HG03108 (cell line): Measurements from ENCODE around the gene DLG1.
A peak's percentile ranks its signal among the peaks of the same experiment; 100 is the strongest.
"Not testable (repeated sequence)": the region's sequence is repeated elsewhere in the genome, so short reads cannot be mapped to it uniquely, and the experiment has no call there.

ENCODE experiments used
- ATAC-seq: cut with Tn5 transposase; IDR thresholded peaks from one replicate; pipeline ENCODE4 v1.9.1; 2021; ENCODE audit warnings: moderate library complexity; ENCODE audit not compliant: unreplicated experiment

Gene DLG1

DNA sequence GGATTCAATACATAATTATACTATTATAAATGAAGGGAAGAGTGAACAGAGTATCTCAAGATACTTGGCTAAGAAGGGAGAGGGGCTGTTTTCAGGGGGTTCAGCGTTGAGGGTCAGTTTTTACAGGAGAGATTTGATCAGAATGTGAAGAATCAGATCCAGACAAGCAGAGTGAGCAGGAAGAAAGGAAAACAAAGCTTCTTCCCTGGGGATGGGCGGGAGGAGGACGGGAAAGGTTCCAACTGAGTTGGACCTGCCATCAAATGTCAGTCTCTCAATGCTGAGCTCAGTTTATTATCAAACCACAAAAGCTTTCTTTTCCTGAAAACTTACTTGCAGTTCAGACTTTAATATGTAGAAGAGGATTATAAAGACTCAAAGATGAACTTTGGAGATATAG, 262.8 kb downstream of the DLG1 start:
- no peak for ATAC-seq

GRCh38 chr3:197034778-197035177, 263.6 kb downstream of the DLG1 start:
- ATAC-seq, result not testable (repeated sequence)

DNA sequence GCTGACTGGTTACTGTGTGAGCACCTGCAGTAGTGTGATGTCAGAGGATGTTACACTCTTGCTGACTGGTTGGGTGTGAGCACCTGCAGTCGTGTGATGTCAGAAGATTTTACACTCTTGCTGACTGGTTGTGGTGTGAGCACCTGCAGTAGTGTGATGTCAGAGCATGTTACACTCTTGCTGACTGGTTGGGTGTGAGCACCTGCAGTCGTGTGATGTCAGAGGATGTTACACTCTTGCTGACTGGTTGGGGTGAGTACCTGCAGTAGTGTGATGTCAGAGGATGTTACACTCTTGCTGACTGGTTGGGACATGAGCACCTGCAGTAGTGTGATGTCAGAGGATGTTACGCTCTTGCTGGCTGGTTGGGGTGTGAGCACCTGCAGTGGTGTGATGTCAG, 264.6 kb downstream of the DLG1 start:
- ATAC-seq, result not testable (repeated sequence)

DNA sequence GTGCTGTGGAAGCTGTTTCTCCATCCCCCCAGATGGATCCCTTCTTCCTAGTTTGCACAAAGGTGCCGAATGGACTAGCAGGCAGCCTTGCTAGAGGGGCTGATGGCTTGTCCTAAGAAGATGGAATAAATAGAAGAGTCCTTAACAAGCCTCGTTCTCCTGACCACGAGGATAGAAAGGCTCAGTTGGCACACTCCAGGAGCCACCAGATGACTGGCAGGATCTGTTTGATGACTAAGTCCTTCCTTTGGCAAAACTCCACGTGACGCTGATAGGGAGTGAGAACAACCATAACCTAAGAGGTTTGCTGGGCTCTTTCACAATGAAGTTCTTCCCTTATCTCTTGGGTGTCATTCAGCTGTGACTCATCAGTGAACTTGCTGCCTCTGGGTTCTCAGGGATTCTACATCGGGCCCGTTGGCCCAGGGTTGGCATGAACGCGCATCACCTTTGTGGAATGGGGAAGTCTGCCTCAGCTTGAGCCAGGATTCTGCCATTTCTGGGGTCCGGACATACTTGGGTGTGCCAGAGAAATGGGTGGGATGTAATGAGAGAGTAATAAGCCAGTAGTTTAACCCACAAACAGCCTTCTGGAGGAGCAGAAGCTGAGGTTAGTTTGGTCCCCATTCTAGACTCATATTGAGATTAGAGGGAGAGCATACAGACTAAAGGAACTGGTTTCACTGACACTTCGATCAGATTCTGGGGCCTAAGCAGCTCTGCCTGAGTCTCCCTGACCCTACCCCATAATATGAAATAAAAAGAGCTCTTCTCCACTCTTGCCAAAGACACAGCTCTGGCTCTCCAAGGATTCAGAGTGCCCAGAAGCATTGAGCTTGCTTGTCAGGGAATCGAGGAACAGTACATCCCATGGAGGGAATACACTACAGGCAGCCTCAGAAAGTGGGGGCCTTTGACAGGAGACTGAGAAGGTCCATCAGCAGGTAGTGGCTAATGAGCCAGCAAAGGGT, 266.8 kb downstream of the DLG1 start:
- no peak for ATAC-seq

DNA sequence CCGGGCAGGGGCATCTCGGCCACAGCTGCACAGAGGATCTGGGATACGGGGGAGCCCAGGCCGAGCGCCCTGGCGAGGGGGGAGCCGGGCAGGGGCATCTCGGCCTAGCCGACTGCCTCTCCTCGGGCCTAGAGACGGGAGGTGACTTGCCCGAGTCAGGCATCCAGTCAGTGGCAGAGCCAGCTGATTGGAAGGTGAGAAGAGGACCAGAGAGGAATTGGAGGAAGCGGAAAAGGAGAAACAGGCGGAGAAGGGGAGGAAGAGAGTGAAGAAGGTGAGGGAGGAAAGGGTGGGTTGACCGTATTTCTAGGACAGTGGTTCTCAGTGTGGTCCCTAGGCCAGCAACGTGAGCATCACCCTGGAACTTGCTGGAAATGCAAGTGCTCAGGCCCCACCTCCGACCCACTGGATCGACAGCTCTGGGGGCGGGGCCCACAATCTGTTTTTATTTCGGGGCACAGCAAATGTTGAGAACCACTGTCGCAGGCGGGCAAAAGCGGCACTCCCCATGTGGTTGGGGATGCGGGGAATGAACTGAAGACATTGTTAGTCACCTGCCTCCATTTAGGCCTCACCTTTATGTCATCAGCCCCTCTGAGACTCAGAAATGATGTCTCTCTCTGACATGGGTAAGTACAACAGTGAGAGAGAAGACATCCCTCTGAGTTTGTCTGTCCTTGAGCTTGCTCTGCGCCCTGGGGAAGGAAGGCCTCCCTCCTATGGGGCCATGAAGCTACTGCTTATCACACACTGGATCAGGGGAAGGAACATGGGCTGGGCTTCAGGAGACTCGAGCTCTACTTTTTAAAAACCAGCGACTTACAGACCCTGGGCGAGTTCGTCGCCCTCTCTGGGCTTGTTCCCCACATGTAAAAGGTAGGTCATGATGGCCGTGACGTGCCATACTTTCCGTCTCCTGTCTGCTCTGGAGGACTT, 267.8 kb downstream of the DLG1 start:
- ATAC-seq, result no peak

DNA sequence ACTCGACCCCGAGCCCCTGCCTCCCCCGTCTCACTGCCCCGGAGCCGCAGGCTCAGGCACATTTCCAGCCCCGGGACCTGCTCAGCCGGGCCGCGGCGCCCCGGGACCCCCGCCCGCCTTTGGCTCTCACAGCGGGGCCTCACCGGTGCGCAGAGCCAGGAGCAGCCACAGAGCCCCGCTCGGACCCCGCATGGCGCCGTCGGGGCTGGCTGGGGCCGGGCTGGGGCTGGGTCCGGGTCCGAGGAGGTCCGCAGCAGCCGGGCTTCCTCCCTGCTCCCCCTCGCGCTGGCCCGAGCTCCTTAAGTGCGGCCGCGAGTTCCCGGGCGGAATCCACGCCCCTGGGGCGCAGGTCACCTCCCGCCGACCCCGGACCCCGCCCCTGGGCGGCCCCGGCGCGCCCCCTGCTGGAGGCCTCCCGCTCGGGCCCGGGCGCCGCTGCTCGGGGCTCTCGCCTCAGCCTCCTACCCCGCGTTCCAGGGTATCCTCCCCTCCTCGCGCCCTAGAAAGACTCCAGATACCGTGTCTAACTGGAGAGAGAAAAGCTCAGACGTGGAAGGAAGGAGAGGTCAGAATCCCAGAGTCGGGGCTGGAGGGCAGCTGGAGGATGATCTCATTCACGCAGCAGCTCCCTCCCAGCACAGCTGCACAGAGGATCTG, 268.8 kb downstream of the DLG1 start, which contains the start of gene MELTF:
TSS of gene MELTF (minus strand) at position 307 of the 657 bp plus-strand sequence. CDS start at position 192, 115 bp downstream.
- ATAC-seq, result peak; percentile 69

DNA sequence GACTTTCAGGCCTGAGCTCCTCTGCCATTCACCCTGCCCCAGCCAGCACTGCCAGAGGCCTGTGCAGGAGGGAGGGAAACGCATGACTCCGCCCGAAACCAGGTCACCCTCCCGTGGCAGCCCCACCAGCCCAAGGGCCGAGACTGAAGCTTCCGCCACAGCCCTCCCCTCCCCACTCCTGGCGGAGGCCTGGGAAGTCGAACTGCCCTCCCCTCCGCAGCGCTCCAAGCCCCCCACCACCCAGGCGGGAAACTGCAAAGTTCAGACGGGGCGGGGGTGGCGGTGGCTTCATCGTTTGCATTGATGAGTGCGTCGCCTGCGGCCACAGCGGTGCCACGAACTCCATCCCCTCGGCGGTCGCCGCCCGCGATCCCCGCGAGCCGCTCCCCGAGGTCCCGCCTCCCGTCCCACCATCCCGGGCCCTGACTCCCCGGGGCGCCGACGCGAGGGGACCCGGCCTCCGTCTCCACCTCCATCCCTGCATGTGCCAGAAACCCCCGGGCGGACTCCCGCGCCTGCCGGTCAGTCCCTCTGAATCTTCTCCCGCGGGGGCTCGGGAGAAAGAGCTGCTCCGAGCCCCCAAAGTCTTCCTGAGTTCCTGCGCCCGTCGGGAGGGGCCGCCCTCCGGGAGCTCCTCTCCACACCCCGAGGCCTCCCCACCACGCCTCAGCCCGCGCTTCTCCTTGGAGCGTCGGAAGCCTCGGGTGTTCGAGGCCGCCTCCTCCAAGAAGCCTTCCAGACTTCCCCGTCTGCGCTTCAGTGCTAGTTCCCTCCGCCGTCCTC, 269.5 kb downstream of the DLG1 start:
- peak; percentile 3 for ATAC-seq

GRCh38 chr3:197027896-197028727, 270.3 kb downstream of the DLG1 start:
- no peak for ATAC-seq

DNA sequence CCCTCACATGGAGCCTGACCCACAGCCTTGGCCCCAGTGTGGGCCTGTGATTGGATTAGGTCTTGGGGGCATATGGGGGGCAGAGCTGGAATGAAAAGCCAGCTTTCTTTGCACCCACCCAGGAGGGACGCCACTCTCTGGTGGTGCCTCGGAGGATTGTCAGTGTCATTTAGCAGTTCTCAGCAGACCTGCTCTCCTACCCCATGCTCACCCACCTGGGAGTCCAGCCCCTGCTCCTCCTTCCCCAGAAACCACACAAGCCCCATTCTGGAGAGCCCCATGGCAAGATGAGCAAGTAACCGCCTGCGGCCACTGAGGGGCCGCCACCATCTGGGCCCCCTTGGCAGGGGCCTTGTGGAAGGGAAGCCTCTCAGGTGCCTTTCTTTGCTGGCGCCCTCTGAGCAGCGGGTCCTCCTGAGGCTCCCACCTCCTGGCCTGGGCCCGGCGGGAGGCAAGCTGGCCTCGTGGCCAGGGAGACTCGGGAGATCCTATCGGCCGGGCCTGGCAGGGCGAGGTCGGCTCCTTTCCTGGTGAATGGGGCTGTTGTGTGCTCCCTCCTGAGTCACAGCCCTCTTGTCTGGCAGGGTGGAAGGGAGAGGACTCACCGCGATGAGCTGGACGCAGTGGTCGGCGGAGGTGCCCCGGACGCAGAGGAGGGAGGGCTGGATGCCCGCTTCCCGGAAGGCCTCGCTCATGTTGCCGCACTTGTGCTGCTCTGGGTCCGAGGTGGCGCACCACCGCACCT, 271.1 kb downstream of the DLG1 start:
- no peak for ATAC-seq

GRCh38 chr3:197026481-197026866, 271.9 kb downstream of the DLG1 start:
- ATAC-seq, result no peak

GRCh38 chr3:197025736-197026480, 272.5 kb downstream of the DLG1 start:
- ATAC-seq, result no peak

GRCh38 chr3:197024881-197025735, 273.3 kb downstream of the DLG1 start:
- ATAC-seq, result no peak

GRCh38 chr3:197023998-197024651, 274.3 kb downstream of the DLG1 start:
- no peak for ATAC-seq

DNA sequence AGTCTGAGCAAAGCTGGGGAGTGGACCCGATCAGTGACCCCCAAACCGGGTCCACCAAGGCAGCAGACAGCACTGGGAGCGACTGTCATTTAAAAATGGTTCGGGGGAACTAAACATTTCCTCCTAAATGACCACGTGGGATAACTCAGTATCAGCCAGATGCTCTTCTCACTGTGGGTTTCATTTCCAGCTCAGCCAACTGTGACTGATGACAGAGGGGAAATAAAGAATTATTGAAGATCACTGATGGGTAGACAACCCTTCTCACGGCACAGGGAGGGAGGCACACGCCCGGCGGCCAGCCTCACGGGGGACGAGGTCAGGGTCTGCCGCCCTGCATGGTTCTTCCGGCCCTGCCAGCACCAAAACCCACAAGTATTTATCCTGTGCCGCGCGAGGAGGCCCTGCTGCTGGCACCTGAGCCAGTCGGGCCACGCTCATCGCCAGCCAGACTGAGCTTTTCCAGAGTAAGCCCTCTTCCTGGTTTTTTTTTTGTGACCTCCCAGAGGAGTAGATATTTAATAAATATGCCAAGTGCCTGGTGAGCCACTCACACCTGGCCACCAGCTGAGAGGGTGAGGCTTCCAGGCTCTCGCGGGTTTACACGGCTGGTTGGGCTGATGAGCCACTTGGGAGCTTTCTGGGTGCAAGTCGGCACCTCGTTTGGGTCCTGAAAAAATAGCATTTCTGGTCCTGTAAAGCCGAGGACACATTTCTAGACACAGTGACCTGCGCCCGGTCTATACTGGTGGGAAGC, 275.0 kb downstream of the DLG1 start:
- ATAC-seq, result peak; percentile 54

- peak; percentile 17 for ATAC-seq
Observed at GRCh38 chr3:197022405-197023231, 275.8 kb downstream of the DLG1 start.
